Measurements from ENCODE around the gene RPUSD3. TPM values are rescaled to one million over a fixed set of nuclear protein-coding genes. Genes with fewer than 3 reads are reported as not detected.

RPUSD3 gene
- total and polyA plus RNA-seq, 9 of the 15 experiments (the other 6 are each of a cell fraction or from before 2014, with no cell fraction given), result 13.8 to 99.0 (median 59.3) TPM

DNA sequence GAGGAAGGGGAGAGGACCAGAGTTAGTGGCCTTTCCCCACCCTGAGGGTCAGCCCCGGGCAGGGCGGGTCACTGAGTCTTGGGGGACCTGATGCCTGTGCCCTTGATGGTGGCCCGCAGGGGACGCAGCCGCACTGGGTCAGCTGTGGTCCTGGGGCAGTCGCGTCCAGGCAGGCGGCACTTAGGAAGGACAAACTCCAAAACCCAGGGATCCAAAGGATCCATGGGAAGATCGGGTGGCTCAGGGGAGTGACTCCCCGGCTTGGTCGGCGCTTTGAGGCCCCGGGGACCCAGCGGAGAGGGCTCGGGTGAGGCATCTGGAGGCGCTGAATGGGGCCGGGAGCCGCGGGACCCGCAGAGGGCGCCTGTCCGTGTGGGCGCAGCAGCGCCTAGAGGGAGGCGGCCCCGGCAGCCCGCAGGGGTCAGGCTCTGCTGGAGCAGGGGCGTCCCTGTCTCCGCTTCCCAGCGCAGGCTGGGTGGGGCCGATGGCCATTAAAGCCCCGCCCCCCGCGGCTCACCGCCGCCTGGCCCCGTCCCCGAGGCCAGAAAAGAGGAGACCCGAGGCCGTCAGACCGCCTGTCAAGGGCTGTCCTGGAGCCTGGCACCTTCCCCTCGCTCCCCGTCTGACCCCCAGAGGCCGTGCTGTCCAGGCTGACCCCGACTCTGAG, 18.7 kb upstream of the RPUSD3 start (continued):
- TF ChIP-seq, protein P1, sequence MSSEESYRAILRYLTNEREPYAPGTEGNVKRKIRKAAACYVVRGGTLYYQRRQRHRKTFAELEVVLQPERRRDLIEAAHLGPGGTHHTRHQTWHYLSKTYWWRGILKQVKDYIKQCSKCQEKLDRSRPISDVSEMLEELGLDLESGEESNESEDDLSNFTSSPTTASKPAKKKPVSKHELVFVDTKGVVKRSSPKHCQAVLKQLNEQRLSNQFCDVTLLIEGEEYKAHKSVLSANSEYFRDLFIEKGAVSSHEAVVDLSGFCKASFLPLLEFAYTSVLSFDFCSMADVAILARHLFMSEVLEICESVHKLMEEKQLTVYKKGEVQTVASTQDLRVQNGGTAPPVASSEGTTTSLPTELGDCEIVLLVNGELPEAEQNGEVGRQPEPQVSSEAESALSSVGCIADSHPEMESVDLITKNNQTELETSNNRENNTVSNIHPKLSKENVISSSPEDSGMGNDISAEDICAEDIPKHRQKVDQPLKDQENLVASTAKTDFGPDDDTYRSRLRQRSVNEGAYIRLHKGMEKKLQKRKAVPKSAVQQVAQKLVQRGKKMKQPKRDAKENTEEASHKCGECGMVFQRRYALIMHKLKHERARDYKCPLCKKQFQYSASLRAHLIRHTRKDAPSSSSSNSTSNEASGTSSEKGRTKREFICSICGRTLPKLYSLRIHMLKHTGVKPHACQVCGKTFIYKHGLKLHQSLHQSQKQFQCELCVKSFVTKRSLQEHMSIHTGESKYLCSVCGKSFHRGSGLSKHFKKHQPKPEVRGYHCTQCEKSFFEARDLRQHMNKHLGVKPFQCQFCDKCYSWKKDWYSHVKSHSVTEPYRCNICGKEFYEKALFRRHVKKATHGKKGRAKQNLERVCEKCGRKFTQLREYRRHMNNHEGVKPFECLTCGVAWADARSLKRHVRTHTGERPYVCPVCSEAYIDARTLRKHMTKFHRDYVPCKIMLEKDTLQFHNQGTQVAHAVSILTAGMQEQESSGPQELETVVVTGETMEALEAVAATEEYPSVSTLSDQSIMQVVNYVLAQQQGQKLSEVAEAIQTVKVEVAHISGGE (CRISPR knock-in tag; IDR thresholded peaks at IDR 0.05), result peak in 2 of 3 experiments; percentile 40 to 79; a peak in 2 of 6 replicates
- no peak for TF ChIP-seq NFXL1 (CRISPR knock-in tag; IDR thresholded peaks at IDR 0.05)
- no peak for TF ChIP-seq CBFA2T2 (conservative IDR thresholded peaks at IDR 0.05)
- TF ChIP-seq, protein P2, sequence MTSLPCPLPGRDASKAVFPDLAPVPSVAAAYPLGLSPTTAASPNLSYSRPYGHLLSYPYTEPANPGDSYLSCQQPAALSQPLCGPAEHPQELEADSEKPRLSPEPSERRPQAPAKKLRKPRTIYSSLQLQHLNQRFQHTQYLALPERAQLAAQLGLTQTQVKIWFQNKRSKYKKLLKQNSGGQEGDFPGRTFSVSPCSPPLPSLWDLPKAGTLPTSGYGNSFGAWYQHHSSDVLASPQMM (CRISPR knock-in tag; IDR thresholded peaks at IDR 0.05), result no peak
- no peak; the same call in 1 of the 2 replicates for TF ChIP-seq ZNF583 (CRISPR knock-in tag; IDR thresholded peaks at IDR 0.05)
- TF ChIP-seq, protein P3, sequence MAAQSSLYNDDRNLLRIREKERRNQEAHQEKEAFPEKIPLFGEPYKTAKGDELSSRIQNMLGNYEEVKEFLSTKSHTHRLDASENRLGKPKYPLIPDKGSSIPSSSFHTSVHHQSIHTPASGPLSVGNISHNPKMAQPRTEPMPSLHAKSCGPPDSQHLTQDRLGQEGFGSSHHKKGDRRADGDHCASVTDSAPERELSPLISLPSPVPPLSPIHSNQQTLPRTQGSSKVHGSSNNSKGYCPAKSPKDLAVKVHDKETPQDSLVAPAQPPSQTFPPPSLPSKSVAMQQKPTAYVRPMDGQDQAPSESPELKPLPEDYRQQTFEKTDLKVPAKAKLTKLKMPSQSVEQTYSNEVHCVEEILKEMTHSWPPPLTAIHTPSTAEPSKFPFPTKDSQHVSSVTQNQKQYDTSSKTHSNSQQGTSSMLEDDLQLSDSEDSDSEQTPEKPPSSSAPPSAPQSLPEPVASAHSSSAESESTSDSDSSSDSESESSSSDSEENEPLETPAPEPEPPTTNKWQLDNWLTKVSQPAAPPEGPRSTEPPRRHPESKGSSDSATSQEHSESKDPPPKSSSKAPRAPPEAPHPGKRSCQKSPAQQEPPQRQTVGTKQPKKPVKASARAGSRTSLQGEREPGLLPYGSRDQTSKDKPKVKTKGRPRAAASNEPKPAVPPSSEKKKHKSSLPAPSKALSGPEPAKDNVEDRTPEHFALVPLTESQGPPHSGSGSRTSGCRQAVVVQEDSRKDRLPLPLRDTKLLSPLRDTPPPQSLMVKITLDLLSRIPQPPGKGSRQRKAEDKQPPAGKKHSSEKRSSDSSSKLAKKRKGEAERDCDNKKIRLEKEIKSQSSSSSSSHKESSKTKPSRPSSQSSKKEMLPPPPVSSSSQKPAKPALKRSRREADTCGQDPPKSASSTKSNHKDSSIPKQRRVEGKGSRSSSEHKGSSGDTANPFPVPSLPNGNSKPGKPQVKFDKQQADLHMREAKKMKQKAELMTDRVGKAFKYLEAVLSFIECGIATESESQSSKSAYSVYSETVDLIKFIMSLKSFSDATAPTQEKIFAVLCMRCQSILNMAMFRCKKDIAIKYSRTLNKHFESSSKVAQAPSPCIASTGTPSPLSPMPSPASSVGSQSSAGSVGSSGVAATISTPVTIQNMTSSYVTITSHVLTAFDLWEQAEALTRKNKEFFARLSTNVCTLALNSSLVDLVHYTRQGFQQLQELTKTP (IDR thresholded peaks at IDR 0.05; ENCODE audit: low read depth in 1 of 2, partially characterized antibody in 2 of 2), result peak in 1 of 2 experiments; percentile 47
- no peak for TF ChIP-seq U2AF2 (optimal IDR thresholded peaks at IDR 0.05; ENCODE audit: low read depth, low read length)
- TF ChIP-seq, protein P4, sequence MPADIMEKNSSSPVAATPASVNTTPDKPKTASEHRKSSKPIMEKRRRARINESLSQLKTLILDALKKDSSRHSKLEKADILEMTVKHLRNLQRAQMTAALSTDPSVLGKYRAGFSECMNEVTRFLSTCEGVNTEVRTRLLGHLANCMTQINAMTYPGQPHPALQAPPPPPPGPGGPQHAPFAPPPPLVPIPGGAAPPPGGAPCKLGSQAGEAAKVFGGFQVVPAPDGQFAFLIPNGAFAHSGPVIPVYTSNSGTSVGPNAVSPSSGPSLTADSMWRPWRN (IDR thresholded peaks at IDR 0.05; ENCODE audit: low read depth), result no peak
- TF ChIP-seq FIP1L1 (IDR thresholded peaks at IDR 0.05; ENCODE audit: low read depth, low read length, poor library complexity, severe bottlenecking), result peak; percentile 92
- no peak for TF ChIP-seq ZNF224 (CRISPR knock-in tag; IDR thresholded peaks at IDR 0.05)
- no peak; the same call in 1 of the 2 replicates for TF ChIP-seq ZC3H4 (CRISPR knock-in tag; IDR thresholded peaks at IDR 0.05; ENCODE audit: borderline replicate concordance)

Data from K562 (cell line).